GM23338 (cell line): ENCODE results near the gene MAG. TPM values are rescaled to one million over a fixed set of nuclear protein-coding genes. Genes with fewer than 3 reads are reported as not detected.
A peak's percentile ranks its signal among the peaks of the same experiment; 100 is the strongest.

Experiments used
- ATAC-seq: fragments of 200-7000 bp; cut with Tn5 transposase; 3 replicates; pipeline ENCODE4 v1.9.1; 2020
- DNase-seq: peaks from one replicate; pipeline ENCODE4 v3.0.0-alpha.2; 2015; ENCODE audit warnings: low spot score
- H2AFZ ChIP-seq: fragments of 200-600 bp; sonication (generic); 2 replicates; pipeline ENCODE4 v1.8.0; 2016; ENCODE audit warnings: antibody characterized with exemption, mild to moderate bottlenecking, moderate library complexity
- H3F3A ChIP-seq: fragments of 200-600 bp; sonication (generic); replicated peaks from 2 replicates; pipeline ENCODE4 v1.8.0; 2017; ENCODE audit warnings: antibody characterized with exemption, mixed run types, low read depth
- H3K27ac ChIP-seq: fragments of 200-600 bp; sonication (generic); 2 replicates; pipeline ENCODE4 v1.6.1; 2016; ENCODE audit warnings: low read depth
- H3K27me3 ChIP-seq: fragments of 200-600 bp; sonication (generic); 2 replicates; pipeline ENCODE4 v1.8.0; 2016; ENCODE audit warnings: mild to moderate bottlenecking, mixed run types, moderate library complexity; ENCODE audit not compliant: insufficient read depth
- H3K36me3 ChIP-seq: fragments of 200-600 bp; sonication (generic); 2 replicates; pipeline ENCODE4 v1.8.0; 2016; ENCODE audit warnings: mild to moderate bottlenecking; ENCODE audit not compliant: insufficient read depth
- H3K4me1 ChIP-seq: fragments of 200-600 bp; sonication (generic); 2 replicates; pipeline ENCODE4 v1.8.0; 2016; ENCODE audit warnings: mild to moderate bottlenecking, moderate library complexity; ENCODE audit not compliant: insufficient read depth
- H3K4me2 ChIP-seq: fragments of 200-600 bp; sonication (generic); 2 replicates; pipeline ENCODE4 v1.7.1; 2017; ENCODE audit warnings: mixed run types
- H3K4me3 ChIP-seq: fragments of 200-600 bp; sonication (generic); 2 replicates; pipeline ENCODE4 v1.6.1; 2016; ENCODE audit warnings: mixed run types
- H3K79me2 ChIP-seq: fragments of 200-600 bp; sonication (generic); replicated peaks from 2 replicates; pipeline ENCODE4 v1.8.0; 2017; ENCODE audit warnings: mild to moderate bottlenecking; ENCODE audit not compliant: insufficient read depth
- H3K9me2 ChIP-seq: fragments of 200-600 bp; sonication (generic); 2 replicates; pipeline ENCODE4 v1.8.0; 2017; ENCODE audit not compliant: insufficient read depth
- H4K20me1 ChIP-seq: fragments of 200-600 bp; sonication (generic); replicated peaks from 2 replicates; pipeline ENCODE4 v1.8.0; 2017; ENCODE audit warnings: mild to moderate bottlenecking; ENCODE audit not compliant: insufficient read depth
- H3K27ac Mint-ChIP-seq: 2 replicates; pipeline ENCODE4 v1.8.0; 2020; ENCODE audit warnings: inconsistent platforms, mild to moderate bottlenecking, moderate library complexity, mixed read lengths
- H3K27me3 Mint-ChIP-seq: 3 replicates; pipeline ENCODE4 v1.8.0; 2022; ENCODE audit warnings: low read depth, mild to moderate bottlenecking, moderate library complexity, mixed read lengths, inconsistent platforms; ENCODE audit not compliant: insufficient read depth, poor library complexity
- H3K36me3 Mint-ChIP-seq: 3 replicates; pipeline ENCODE4 v1.8.0; 2021; ENCODE audit warnings: low read depth, mild to moderate bottlenecking, inconsistent platforms, moderate library complexity, mixed read lengths
- H3K4me1 Mint-ChIP-seq: 3 replicates; pipeline ENCODE4 v1.8.0; 2020; ENCODE audit warnings: mild to moderate bottlenecking, inconsistent platforms, mixed read lengths
- H3K4me3 Mint-ChIP-seq: 3 replicates; pipeline ENCODE4 v1.8.0; 2021; ENCODE audit warnings: moderate library complexity, mild to moderate bottlenecking, inconsistent platforms, mixed read lengths
- H3K9me3 Mint-ChIP-seq: 3 replicates; pipeline ENCODE4 v1.8.0; 2020; ENCODE audit warnings: moderate library complexity, mild to moderate bottlenecking, inconsistent platforms, mixed read lengths
- CREB1 ChIP-seq: fragments of 250-450 bp; sonication (Bioruptor Pico); IDR thresholded peaks from 2 replicates; pipeline ENCODE4 v1.5.0; 2020; ENCODE audit warnings: low read depth, mild to moderate bottlenecking, moderate library complexity
- EZH2 ChIP-seq: fragments of 200-600 bp; sonication (generic); IDR thresholded peaks from one replicate; pipeline ENCODE4 v1.8.0; 2017; ENCODE audit warnings: antibody characterized with exemption, mild to moderate bottlenecking, low read depth; ENCODE audit not compliant: unreplicated experiment
- EZH2phosphoT487 ChIP-seq: fragments of 200-600 bp; sonication (generic); IDR thresholded peaks from one replicate; pipeline ENCODE4 v1.8.1; 2018; ENCODE audit warnings: antibody characterized with exemption; ENCODE audit not compliant: unreplicated experiment
- JUNB ChIP-seq: IDR thresholded peaks from one replicate; pipeline ENCODE4 v1.6.1; 2016; ENCODE audit warnings: antibody characterized with exemption; ENCODE audit not compliant: unreplicated experiment
- NANOG ChIP-seq: IDR thresholded peaks from 2 replicates; pipeline ENCODE4 v1.6.1; 2016; ENCODE audit warnings: antibody characterized with exemption, borderline replicate concordance
- POLR2AphosphoS5 ChIP-seq: IDR thresholded peaks from 2 replicates; pipeline ENCODE4 v1.6.1; 2016; ENCODE audit warnings: antibody characterized with exemption, low read depth
- STAT1 ChIP-seq: IDR thresholded peaks from one replicate; pipeline ENCODE4 v1.6.1; 2016; ENCODE audit warnings: antibody characterized with exemption; ENCODE audit not compliant: unreplicated experiment
- ZNF114 ChIP-seq: fragments of 250-450 bp; sonication (Bioruptor Pico); IDR thresholded peaks from 2 replicates; pipeline ENCODE4 v1.5.0; 2020; ENCODE audit warnings: mild to moderate bottlenecking, moderate library complexity
- ZNF331 ChIP-seq: fragments of 250-450 bp; sonication (Bioruptor Pico); IDR thresholded peaks from 2 replicates; pipeline ENCODE4 v1.5.0; 2020; ENCODE audit warnings: low read depth, mild to moderate bottlenecking, moderate library complexity
- polyA plus RNA-seq: library from polyadenylated mRNA; unstranded; fragments of >200 nt; fragmentation: Nextera tagmentation; extraction: Ambion mirVana; gene quantifications from 2 replicates; pipeline ENCODE4 v1.2.1, GENCODE V29; 2016
- total RNA-seq: library from RNA; depleted of rRNA; stranded (reverse); fragments of >200 nt; shearing (Covaris generic); gene quantifications from 2 replicates; pipeline ENCODE4 v1.2.3, GENCODE V29; 2014
- TF ChIP-seq, protein P1 (sequence below), 2 experiments: fragments of 200-600 bp in 1 of 2; sonication (generic) in 1 of 2; conservative IDR thresholded peaks; 2 replicates each; pipeline versions ENCODE4 v1.5.1 to v1.6.1; 2016 to 2017; ENCODE audit warnings: antibody characterized with exemption in 2 of 2, low read depth in 2 of 2, mild to moderate bottlenecking in 2 of 2, moderate library complexity in 1 of 2
- TF ChIP-seq, protein P2 (sequence below): IDR thresholded peaks from one replicate; pipeline ENCODE4 v1.6.1; 2018; ENCODE audit warnings: antibody characterized with exemption; ENCODE audit not compliant: unreplicated experiment
- TF ChIP-seq, protein P3 (sequence below): IDR thresholded peaks from 2 replicates; pipeline ENCODE4 v1.6.1; 2016; ENCODE audit warnings: antibody characterized with exemption
- TF ChIP-seq, protein P4 (sequence below): fragments of 250-450 bp; sonication (Bioruptor Pico); IDR thresholded peaks from 2 replicates; pipeline ENCODE4 v1.5.0; 2020; ENCODE audit warnings: mild to moderate bottlenecking, moderate library complexity

MAG gene
- total and polyA plus RNA-seq, 2 experiments from 2014 or later, result 0.61 to 1.3 TPM

DNA sequence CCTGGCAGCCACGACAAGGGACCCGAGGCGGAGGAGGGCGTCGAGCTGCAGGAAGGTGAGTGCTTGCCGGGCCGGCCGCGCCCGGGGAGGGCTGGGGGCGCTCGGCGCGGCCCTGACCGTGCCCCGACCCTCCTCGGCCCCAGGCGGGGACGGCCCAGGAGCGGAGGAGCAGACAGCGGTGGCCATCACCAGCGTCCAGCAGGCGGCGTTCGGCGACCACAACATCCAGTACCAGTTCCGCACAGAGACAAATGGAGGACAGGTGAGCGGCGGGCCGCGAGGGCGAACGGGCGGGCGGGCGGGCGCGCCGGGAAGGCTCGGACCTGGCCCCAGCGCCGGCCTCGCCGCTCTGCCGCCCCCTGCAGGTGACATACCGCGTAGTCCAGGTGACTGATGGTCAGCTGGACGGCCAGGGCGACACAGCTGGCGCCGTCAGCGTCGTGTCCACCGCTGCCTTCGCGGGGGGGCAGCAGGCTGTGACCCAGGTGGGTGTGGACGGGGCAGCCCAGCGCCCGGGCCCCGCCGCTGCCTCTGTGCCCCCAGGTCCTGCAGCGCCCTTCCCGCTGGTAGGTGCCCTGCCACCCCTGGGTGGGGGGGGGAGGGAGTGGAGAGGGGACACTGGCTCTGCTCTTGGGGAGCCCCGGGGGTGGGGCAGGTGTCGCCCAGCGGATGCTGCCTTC is 22.4 kb upstream of the MAG start:
- TF ChIP-seq POLR2AphosphoS5, result peak; percentile 39
- TF ChIP-seq EZH2phosphoT487, result no peak
- TF ChIP-seq ZNF114 (CRISPR knock-in tag), result no peak
- TF ChIP-seq, protein P1, sequence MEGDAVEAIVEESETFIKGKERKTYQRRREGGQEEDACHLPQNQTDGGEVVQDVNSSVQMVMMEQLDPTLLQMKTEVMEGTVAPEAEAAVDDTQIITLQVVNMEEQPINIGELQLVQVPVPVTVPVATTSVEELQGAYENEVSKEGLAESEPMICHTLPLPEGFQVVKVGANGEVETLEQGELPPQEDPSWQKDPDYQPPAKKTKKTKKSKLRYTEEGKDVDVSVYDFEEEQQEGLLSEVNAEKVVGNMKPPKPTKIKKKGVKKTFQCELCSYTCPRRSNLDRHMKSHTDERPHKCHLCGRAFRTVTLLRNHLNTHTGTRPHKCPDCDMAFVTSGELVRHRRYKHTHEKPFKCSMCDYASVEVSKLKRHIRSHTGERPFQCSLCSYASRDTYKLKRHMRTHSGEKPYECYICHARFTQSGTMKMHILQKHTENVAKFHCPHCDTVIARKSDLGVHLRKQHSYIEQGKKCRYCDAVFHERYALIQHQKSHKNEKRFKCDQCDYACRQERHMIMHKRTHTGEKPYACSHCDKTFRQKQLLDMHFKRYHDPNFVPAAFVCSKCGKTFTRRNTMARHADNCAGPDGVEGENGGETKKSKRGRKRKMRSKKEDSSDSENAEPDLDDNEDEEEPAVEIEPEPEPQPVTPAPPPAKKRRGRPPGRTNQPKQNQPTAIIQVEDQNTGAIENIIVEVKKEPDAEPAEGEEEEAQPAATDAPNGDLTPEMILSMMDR (conservative IDR thresholded peaks at IDR 0.05; ENCODE audit: low read depth in 2 of 2), result peak in 1 of 2 experiments; percentile 69; a peak in 3 of 4 replicates
- 0 out of 2 replicates have a peak, but pooled peaks have one; percentile 24 for TF ChIP-seq CREB1
- TF ChIP-seq JUNB, result no peak
- TF ChIP-seq, protein P2, sequence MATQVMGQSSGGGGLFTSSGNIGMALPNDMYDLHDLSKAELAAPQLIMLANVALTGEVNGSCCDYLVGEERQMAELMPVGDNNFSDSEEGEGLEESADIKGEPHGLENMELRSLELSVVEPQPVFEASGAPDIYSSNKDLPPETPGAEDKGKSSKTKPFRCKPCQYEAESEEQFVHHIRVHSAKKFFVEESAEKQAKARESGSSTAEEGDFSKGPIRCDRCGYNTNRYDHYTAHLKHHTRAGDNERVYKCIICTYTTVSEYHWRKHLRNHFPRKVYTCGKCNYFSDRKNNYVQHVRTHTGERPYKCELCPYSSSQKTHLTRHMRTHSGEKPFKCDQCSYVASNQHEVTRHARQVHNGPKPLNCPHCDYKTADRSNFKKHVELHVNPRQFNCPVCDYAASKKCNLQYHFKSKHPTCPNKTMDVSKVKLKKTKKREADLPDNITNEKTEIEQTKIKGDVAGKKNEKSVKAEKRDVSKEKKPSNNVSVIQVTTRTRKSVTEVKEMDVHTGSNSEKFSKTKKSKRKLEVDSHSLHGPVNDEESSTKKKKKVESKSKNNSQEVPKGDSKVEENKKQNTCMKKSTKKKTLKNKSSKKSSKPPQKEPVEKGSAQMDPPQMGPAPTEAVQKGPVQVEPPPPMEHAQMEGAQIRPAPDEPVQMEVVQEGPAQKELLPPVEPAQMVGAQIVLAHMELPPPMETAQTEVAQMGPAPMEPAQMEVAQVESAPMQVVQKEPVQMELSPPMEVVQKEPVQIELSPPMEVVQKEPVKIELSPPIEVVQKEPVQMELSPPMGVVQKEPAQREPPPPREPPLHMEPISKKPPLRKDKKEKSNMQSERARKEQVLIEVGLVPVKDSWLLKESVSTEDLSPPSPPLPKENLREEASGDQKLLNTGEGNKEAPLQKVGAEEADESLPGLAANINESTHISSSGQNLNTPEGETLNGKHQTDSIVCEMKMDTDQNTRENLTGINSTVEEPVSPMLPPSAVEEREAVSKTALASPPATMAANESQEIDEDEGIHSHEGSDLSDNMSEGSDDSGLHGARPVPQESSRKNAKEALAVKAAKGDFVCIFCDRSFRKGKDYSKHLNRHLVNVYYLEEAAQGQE, result no peak
- TF ChIP-seq, protein P3, sequence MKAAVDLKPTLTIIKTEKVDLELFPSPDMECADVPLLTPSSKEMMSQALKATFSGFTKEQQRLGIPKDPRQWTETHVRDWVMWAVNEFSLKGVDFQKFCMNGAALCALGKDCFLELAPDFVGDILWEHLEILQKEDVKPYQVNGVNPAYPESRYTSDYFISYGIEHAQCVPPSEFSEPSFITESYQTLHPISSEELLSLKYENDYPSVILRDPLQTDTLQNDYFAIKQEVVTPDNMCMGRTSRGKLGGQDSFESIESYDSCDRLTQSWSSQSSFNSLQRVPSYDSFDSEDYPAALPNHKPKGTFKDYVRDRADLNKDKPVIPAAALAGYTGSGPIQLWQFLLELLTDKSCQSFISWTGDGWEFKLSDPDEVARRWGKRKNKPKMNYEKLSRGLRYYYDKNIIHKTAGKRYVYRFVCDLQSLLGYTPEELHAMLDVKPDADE, result no peak
- TF ChIP-seq, protein P4, sequence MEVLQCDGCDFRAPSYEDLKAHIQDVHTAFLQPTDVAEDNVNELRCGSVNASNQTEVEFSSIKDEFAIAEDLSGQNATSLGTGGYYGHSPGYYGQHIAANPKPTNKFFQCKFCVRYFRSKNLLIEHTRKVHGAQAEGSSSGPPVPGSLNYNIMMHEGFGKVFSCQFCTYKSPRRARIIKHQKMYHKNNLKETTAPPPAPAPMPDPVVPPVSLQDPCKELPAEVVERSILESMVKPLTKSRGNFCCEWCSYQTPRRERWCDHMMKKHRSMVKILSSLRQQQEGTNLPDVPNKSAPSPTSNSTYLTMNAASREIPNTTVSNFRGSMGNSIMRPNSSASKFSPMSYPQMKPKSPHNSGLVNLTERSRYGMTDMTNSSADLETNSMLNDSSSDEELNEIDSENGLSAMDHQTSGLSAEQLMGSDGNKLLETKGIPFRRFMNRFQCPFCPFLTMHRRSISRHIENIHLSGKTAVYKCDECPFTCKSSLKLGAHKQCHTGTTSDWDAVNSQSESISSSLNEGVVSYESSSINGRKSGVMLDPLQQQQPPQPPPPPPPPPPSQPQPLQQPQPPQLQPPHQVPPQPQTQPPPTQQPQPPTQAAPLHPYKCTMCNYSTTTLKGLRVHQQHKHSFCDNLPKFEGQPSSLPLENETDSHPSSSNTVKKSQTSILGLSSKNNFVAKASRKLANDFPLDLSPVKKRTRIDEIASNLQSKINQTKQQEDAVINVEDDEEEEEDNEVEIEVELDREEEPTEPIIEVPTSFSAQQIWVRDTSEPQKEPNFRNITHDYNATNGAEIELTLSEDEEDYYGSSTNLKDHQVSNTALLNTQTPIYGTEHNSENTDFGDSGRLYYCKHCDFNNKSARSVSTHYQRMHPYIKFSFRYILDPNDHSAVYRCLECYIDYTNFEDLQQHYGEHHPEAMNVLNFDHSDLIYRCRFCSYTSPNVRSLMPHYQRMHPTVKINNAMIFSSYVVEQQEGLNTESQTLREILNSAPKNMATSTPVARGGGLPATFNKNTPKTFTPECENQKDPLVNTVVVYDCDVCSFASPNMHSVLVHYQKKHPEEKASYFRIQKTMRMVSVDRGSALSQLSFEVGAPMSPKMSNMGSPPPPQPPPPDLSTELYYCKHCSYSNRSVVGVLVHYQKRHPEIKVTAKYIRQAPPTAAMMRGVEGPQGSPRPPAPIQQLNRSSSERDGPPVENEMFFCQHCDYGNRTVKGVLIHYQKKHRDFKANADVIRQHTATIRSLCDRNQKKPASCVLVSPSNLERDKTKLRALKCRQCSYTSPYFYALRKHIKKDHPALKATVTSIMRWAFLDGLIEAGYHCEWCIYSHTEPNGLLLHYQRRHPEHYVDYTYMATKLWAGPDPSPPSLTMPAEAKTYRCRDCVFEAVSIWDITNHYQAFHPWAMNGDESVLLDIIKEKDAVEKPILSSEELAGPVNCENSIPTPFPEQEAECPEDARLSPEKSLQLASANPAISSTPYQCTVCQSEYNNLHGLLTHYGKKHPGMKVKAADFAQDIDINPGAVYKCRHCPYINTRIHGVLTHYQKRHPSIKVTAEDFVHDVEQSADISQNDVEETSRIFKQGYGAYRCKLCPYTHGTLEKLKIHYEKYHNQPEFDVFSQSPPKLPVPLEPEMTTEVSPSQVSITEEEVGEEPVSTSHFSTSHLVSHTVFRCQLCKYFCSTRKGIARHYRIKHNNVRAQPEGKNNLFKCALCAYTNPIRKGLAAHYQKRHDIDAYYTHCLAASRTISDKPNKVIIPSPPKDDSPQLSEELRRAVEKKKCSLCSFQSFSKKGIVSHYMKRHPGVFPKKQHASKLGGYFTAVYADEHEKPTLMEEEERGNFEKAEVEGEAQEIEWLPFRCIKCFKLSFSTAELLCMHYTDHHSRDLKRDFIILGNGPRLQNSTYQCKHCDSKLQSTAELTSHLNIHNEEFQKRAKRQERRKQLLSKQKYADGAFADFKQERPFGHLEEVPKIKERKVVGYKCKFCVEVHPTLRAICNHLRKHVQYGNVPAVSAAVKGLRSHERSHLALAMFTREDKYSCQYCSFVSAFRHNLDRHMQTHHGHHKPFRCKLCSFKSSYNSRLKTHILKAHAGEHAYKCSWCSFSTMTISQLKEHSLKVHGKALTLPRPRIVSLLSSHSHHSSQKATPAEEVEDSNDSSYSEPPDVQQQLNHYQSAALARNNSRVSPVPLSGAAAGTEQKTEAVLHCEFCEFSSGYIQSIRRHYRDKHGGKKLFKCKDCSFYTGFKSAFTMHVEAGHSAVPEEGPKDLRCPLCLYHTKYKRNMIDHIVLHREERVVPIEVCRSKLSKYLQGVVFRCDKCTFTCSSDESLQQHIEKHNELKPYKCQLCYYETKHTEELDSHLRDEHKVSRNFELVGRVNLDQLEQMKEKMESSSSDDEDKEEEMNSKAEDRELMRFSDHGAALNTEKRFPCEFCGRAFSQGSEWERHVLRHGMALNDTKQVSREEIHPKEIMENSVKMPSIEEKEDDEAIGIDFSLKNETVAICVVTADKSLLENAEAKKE (CRISPR knock-in tag), result no peak
- TF ChIP-seq EZH2, result no peak
- no peak for TF ChIP-seq STAT1
- no peak for TF ChIP-seq ZNF331 (CRISPR knock-in tag)
- no peak for TF ChIP-seq NANOG
- DNase-seq, result peak; percentile 89
- Histone ChIP-seq H3K4me1 (peaks cover 7% of the 10 kb centered on the region; the same call in 1 of the 2 replicates), H3F3A (peaks cover 12% of the 10 kb centered on the region), H3K9me2 (no peaks in the 10 kb centered on the region), H3K27me3 (no peaks in the 10 kb centered on the region), H3K4me3 (peak overlapping the region; percentile 58), H2AFZ (no peak overlapping the region), H3K36me3 (peaks cover 7% of the 10 kb centered on the region; the same call in 1 of the 2 replicates), H3K79me2 (no peaks in the 10 kb centered on the region), H3K4me2 (peak overlapping the region; percentile 80), H3K27ac (no peak overlapping the region), H4K20me1 (peaks cover 9% of the 10 kb centered on the region; the same call in 1 of the 2 replicates)
- H3K4me3 Mint-ChIP-seq, result peak overlapping the region; percentile 66
- no peaks in the 10 kb centered on the region; the same call in 2 of the 3 replicates for H3K9me3 Mint-ChIP-seq
- no peak overlapping the region for H3K27ac Mint-ChIP-seq
- peaks cover 28% of the 10 kb centered on the region for H3K27me3 Mint-ChIP-seq
- ATAC-seq, result peak; percentile 69
- H3K36me3 Mint-ChIP-seq, result peaks cover 66% of the 10 kb centered on the region
- H3K4me1 Mint-ChIP-seq, result peaks cover 11% of the 10 kb centered on the region
